AG04449 (cell line): ENCODE measurements around the gene PML.

Experiments
- CTCF ChIA-PET: fragments of 350-600 bp; formaldehyde crosslinking; extraction: SDS; loops from one replicate; lab custom pipeline; 2021; ENCODE audit warnings: antibody characterized with exemption; lab: Yijun Ruan, JAX
- POLR2A ChIA-PET: fragments of 400-600, 350-600 bp; formaldehyde crosslinking; extraction: SDS; loops from one replicate; lab custom pipeline; 2020; ENCODE audit warnings: antibody characterized with exemption, inconsistent platforms; lab: Yijun Ruan, JAX
- DNase-seq: peaks from one replicate; pipeline ENCODE4 v3.0.0-alpha.2; 2010; ENCODE audit warnings: low read depth, low spot score
- H3K4me3 ChIP-seq: 2 replicates; pipeline ENCODE4 v1.5.1; 2011; ENCODE audit warnings: low read depth, mild to moderate bottlenecking, control low read depth, low read length
- TF ChIP-seq, protein P1 (sequence below): IDR thresholded peaks from one replicate; pipeline ENCODE4 v1.5.1; 2011; ENCODE audit warnings: mild to moderate bottlenecking, moderate library complexity, low read length, control low read depth, inconsistent platforms; ENCODE audit not compliant: insufficient read depth; ENCODE audit errors: missing control alignments

PML gene

DNA sequence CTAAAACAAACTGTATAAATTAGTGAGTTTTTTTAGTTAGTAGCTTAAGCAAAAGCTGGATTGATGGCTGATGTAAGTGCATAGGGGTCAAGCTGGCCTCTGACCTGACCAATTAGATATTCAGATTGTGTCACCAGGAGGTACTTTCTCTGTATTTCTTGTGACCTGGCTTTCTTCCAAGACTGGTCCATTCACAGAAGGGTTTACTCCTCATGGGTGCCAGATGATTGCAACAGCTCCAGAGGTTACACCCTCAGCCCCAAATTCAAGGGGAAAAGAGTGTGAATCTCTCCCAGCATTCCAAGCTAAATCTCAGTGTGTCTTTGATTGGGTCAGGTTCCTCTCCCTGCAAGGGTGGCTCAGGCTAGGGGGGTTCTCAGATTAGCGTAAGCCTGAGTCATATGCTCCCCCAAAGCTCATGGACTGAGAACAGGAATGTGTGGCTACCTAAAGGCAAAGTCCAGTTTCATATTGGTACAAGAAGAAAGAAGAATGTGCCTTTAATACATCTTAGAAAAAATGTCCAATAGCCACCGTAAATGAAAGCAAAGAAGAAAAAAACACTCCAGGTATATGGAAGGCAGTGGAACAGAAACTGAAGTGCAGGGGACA is 16.5 kb downstream of the PML start:
- ChIA-PET POLR2A (interaction anchor here (1.0 kb wide), 1 partner anchor 28 kb away, joined by 5 read pairs; no protein-coding TSS in a partner anchor), CTCF (interaction anchor here (0.7 to 3.2 kb wide), 9 partner anchors 17 to 39 kb away, joined by 3 to 15 read pairs (median 3); partner anchors contain the start of gene STOML1)
- DNase-seq: no peak
- TF ChIP-seq, protein P1, sequence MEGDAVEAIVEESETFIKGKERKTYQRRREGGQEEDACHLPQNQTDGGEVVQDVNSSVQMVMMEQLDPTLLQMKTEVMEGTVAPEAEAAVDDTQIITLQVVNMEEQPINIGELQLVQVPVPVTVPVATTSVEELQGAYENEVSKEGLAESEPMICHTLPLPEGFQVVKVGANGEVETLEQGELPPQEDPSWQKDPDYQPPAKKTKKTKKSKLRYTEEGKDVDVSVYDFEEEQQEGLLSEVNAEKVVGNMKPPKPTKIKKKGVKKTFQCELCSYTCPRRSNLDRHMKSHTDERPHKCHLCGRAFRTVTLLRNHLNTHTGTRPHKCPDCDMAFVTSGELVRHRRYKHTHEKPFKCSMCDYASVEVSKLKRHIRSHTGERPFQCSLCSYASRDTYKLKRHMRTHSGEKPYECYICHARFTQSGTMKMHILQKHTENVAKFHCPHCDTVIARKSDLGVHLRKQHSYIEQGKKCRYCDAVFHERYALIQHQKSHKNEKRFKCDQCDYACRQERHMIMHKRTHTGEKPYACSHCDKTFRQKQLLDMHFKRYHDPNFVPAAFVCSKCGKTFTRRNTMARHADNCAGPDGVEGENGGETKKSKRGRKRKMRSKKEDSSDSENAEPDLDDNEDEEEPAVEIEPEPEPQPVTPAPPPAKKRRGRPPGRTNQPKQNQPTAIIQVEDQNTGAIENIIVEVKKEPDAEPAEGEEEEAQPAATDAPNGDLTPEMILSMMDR: no peak
- no peak overlapping the region for H3K4me3 ChIP-seq

DNA sequence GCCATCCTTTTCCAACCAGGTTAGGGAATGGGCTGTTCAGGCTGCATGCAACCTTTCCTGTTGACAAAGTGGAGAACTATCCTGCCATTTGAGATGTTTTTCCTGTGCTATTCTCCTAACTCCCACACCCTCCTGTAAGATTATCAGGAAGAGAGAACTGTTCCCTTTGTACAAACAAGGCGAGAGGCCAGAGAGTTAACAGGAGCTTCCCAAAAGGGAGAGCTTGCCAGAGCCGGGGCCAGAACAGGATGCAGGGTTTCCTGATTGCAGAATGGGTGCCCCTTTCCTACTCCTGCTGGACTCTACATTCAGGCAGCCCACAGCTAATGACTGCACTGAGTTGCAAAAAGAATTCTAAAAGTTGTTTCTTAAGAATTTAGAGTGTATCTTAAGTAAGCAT is 17.1 kb downstream of the PML start:
- no peak overlapping the region for H3K4me3 ChIP-seq
- CTCF ChIA-PET: interaction anchor here (1.5 to 3.2 kb wide), 4 partner anchors 19 to 37 kb away, joined by 3 to 15 read pairs (median 8); partner anchors contain the start of gene STOML1
- POLR2A ChIA-PET: no interaction called here
- TF ChIP-seq, protein P1: no peak
- DNase-seq: no peak

DNA sequence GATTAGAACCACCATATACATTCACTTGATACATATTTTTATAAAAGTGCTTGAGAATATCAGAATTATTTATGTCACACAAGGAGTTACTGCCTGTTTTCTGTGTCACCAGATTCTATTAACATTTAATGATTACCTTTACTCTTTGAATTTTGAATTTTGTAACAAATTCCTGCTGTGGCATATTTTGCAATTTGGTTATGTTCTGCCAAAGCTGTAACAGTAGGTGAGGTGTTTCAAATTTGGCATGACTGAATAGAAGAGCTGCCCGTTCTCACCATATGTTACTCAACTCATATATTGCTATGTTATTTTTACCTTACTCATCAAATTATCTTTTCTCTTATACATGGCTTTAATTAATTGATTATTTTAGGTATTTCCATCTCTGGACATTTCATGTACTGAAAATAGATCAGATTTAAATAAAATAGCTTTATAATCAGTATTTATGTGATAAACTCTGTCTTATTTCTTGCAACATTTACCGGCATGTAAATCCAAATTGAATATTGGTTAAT is 18.9 kb downstream of the PML start:
- DNase-seq: no peak
- ChIA-PET CTCF (interaction anchor here (1.1 to 3.2 kb wide), 7 partner anchors 12 to 49 kb away, joined by 3 to 15 read pairs (median 4); partner anchors contain the start of gene PML), POLR2A (no interaction called here)
- TF ChIP-seq, protein P1: no peak
- H3K4me3 ChIP-seq: no peak overlapping the region

DNA sequence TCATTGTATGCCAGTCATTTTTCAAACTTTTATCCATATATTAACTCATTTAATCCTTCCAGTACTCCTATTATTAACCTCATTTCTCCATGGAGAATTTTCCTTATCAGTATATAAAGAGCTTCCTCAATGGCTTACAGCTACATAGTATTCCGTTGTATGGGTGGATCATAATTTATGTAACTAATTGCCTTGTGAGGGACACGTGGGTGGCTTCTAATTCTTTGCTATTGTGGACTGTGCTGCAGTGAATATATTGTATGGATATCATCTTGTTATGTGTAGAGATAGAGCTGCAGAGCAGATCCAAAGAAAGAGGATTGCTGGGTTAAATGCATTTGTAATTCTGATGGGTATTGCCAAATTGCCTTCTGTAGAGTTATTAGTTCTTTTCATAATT is 25.2 kb downstream of the PML start:
- TF ChIP-seq, protein P1: no peak
- DNase-seq: no peak
- ChIA-PET POLR2A (no interaction called here), CTCF (interaction anchor here (1.1 to 3.3 kb wide), 5 partner anchors 17 to 50 kb away, joined by 3 to 16 read pairs (median 6); partner anchors contain the start of genes PML and STOML1)
- no peak overlapping the region for H3K4me3 ChIP-seq

DNA sequence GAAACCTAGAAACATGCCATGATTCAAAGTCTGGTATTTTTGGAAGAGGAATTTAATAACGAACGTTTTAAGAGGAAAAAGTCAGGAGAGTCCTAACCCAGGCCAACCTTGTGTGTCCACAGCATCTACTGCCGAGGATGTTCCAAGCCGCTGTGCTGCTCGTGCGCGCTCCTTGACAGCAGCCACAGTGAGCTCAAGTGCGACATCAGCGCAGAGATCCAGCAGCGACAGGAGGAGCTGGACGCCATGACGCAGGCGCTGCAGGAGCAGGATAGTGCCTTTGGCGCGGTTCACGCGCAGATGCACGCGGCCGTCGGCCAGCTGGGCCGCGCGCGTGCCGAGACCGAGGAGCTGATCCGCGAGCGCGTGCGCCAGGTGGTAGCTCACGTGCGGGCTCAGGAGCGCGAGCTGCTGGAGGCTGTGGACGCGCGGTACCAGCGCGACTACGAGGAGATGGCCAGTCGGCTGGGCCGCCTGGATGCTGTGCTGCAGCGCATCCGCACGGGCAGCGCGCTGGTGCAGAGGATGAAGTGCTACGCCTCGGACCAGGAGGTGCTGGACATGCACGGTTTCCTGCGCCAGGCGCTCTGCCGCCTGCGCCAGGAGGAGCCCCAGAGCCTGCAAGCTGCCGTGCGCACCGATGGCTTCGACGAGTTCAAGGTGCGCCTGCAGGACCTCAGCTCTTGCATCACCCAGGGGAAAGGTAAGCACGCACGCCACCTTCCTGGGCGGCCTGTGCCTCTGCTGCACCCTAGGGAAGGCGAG is 28.4 kb downstream of the PML start:
- TF ChIP-seq, protein P1: no peak
- POLR2A ChIA-PET: no interaction called here
- no peak for DNase-seq
- no peak overlapping the region for H3K4me3 ChIP-seq
- CTCF ChIA-PET: interaction anchor here (0.9 to 7.6 kb wide), 3 partner anchors 16 to 51 kb away, joined by 4 to 87 read pairs (median 12); no protein-coding TSS in a partner anchor

DNA sequence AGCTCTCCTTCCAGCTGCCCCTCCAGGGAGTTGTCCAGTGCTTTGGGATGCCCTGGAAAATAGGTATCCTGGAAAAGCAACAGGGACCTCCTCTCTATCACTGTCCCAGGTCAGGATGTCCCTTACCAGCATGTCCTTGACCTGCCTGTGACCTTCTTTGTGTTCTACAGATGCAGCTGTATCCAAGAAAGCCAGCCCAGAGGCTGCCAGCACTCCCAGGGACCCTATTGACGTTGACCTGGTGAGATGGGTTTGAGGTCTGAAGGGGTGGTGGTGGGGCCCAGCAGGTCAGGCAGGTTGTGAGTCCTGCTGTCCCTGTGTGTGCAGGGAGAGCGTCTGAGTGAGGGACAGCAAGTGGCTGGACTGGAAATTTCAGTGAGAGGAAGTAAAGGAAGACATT is 30.2 kb downstream of the PML start:
- ChIA-PET POLR2A (no interaction called here), CTCF (interaction anchor here (1.2 to 7.6 kb wide), 6 partner anchors 15 to 52 kb away, joined by 3 to 87 read pairs (median 6); no protein-coding TSS in a partner anchor)
- TF ChIP-seq, protein P1: no peak
- no peak for DNase-seq
- no peak overlapping the region for H3K4me3 ChIP-seq
